SK-N-SH (cell line): ENCODE data around the gene ZNF385C. TPM values are rescaled to one million over a fixed set of nuclear protein-coding genes. Genes with fewer than 3 reads are reported as not detected.

Experiments used
- CTCF ChIA-PET: fragments of 300-600, 350-600 bp; formaldehyde crosslinking; extraction: SDS; loops from one replicate; lab custom pipeline; 2021; lab: Yijun Ruan, JAX
- POLR2A ChIA-PET: fragments of 350-600 bp; sonication (Branson Sonifier 250); formaldehyde crosslinking; extraction: SDS; loops from one replicate; lab custom pipeline; 2020; ENCODE audit warnings: antibody characterized with exemption, inconsistent platforms; lab: Yijun Ruan, JAX
- DNase-seq: peaks from one replicate; pipeline ENCODE4 v3.0.0; 2012
- H2AFZ ChIP-seq: fragments of 200-600 bp; sonication (generic); 2 replicates; pipeline ENCODE4 v1.8.1; 2016; ENCODE audit warnings: antibody characterized with exemption, mild to moderate bottlenecking, low read depth
- H3F3A ChIP-seq: fragments of 200-600 bp; sonication (generic); replicated peaks from 2 replicates; pipeline ENCODE3; 2016; ENCODE audit warnings: antibody characterized with exemption, mild to moderate bottlenecking; ENCODE audit not compliant: insufficient read depth
- H3K27ac ChIP-seq, 2 experiments: fragments of 200-500 bp in 1 of 2; fragments of 200-600 bp in 1 of 2; sonication (Bioruptor generic) in 1 of 2; sonication (generic), shearing (Covaris generic) in 1 of 2; 2 replicates each; pipeline versions ENCODE4 v1.5.1 to v1.6.1; 2014 to 2016; ENCODE audit warnings: low read depth in 2 of 2, inconsistent platforms in 1 of 2, low read length in 1 of 2, mild to moderate bottlenecking in 1 of 2, mixed read lengths in 1 of 2
- H3K27me3 ChIP-seq: fragments of 200-600 bp; sonication (generic), shearing (Covaris generic); 2 replicates; pipeline ENCODE4 v1.6.1; 2016; ENCODE audit warnings: mixed run types; ENCODE audit not compliant: insufficient read depth
- H3K36me3 ChIP-seq, 2 experiments: fragments of 200-500 bp in 1 of 2; fragments of 200-600 bp in 1 of 2; sonication (Bioruptor generic) in 1 of 2; sonication (generic) in 1 of 2; replicated peaks in 1 of 2; 2 replicates each; pipeline versions ENCODE3 to v1.5.1; 2014 to 2016; ENCODE audit warnings: low read length in 1 of 2, mild to moderate bottlenecking in 1 of 2; ENCODE audit not compliant: insufficient read depth in 2 of 2, control insufficient read depth in 1 of 2
- H3K4me1 ChIP-seq, 2 experiments: fragments of 200-500 bp in 1 of 2; fragments of 200-600 bp in 1 of 2; sonication (Bioruptor generic) in 1 of 2; sonication (generic), shearing (Covaris generic) in 1 of 2; 2 replicates each; pipeline versions ENCODE4 v1.5.1 to v1.6.1; 2014 to 2016; ENCODE audit warnings: low read depth in 1 of 2, low read length in 1 of 2, mixed run types in 1 of 2; ENCODE audit not compliant: insufficient read depth in 2 of 2, control insufficient read depth in 1 of 2
- H3K4me2 ChIP-seq: fragments of 200-600 bp; sonication (generic), shearing (Covaris generic); 2 replicates; pipeline ENCODE4 v1.6.1; 2017; ENCODE audit warnings: mixed run types
- H3K4me3 ChIP-seq, 2 experiments: fragments of 200-500 bp in 1 of 2; fragments of 200-600 bp in 1 of 2; sonication (Bioruptor generic) in 1 of 2; sonication (generic), shearing (Covaris generic) in 1 of 2; 2 replicates each; pipeline versions ENCODE4 v1.5.1 to v1.8.1; 2014 to 2016; ENCODE audit warnings: low read depth in 2 of 2, inconsistent platforms in 1 of 2, low read length in 1 of 2, mild to moderate bottlenecking in 1 of 2, mixed read lengths in 1 of 2, moderate library complexity in 1 of 2
- H3K79me2 ChIP-seq: fragments of 200-600 bp; sonication (generic); 2 replicates; pipeline ENCODE4 v1.8.1; 2017; ENCODE audit warnings: mild to moderate bottlenecking; ENCODE audit not compliant: insufficient read depth
- H3K9ac ChIP-seq: fragments of 200-600 bp; sonication (generic); 2 replicates; pipeline ENCODE4 v1.6.1; 2017; ENCODE audit warnings: mixed run types
- H3K9me2 ChIP-seq: fragments of 200-600 bp; sonication (generic); 2 replicates; pipeline ENCODE4 v1.6.1; 2017; ENCODE audit warnings: mixed run types
- H3K9me3 ChIP-seq: fragments of 200-600 bp; sonication (generic); 2 replicates; pipeline ENCODE4 v1.6.1; 2017; ENCODE audit warnings: mixed run types, mild to moderate bottlenecking, moderate library complexity
- H4K20me1 ChIP-seq: fragments of 200-600 bp; sonication (generic); 2 replicates; pipeline ENCODE4 v1.6.1; 2017; ENCODE audit warnings: mild to moderate bottlenecking, mixed run types; ENCODE audit not compliant: insufficient read depth
- EP300 ChIP-seq, 2 experiments: IDR thresholded peaks; 2 replicates each; pipeline versions ENCODE4 v1.4.0 to v1.6.1; 2012; ENCODE audit warnings: borderline replicate concordance in 1 of 2, low read depth in 1 of 2, low read length in 1 of 2
- FOSL2 ChIP-seq: IDR thresholded peaks from 2 replicates; pipeline ENCODE4 v1.4.0; 2012; ENCODE audit warnings: low read depth, mild to moderate bottlenecking, moderate library complexity, borderline replicate concordance
- FOXJ3 ChIP-seq: sonication (generic); formaldehyde crosslinking; IDR thresholded peaks from 2 replicates; pipeline ENCODE4 v1.5.1; 2020; ENCODE audit warnings: mild to moderate bottlenecking, missing genetic modification reagents
- GATA2 ChIP-seq: sonication (generic); formaldehyde crosslinking; IDR thresholded peaks from 2 replicates; pipeline ENCODE4 v1.5.0; 2020; ENCODE audit warnings: mild to moderate bottlenecking, missing genetic modification reagents
- JUND ChIP-seq: IDR thresholded peaks from 2 replicates; pipeline ENCODE4 v1.4.0; 2012
- NFIC ChIP-seq: IDR thresholded peaks from 2 replicates; pipeline ENCODE4 v1.4.0; 2012; ENCODE audit warnings: borderline replicate concordance
- RAD21 ChIP-seq: IDR thresholded peaks from 2 replicates; pipeline ENCODE4 v1.6.1; 2012; ENCODE audit warnings: mild to moderate bottlenecking, low read length
- RCOR1 ChIP-seq: fragments of 150-350 bp; IDR thresholded peaks from 2 replicates; pipeline ENCODE4 v1.6.1; 2017; ENCODE audit warnings: antibody characterized with exemption, low read length
- RFX5 ChIP-seq: IDR thresholded peaks from 2 replicates; pipeline ENCODE4 v1.6.1; 2012; ENCODE audit warnings: mild to moderate bottlenecking, improper control_type of control experiment, low read length
- SMC3 ChIP-seq: IDR thresholded peaks from 2 replicates; pipeline ENCODE4 v1.6.1; 2012; ENCODE audit warnings: low read depth, low read length, improper control_type of control experiment
- TCF12 ChIP-seq: IDR thresholded peaks from 2 replicates; pipeline ENCODE4 v1.4.0; 2012
- TEAD4 ChIP-seq: IDR thresholded peaks from 2 replicates; pipeline ENCODE4 v1.4.0; 2012; ENCODE audit warnings: mild to moderate bottlenecking, borderline replicate concordance; ENCODE audit not compliant: insufficient read depth
- WGBS: methylation state at CpG from one replicate; pipeline ENCODE4 v1.1.6; 2017; ENCODE audit warnings: low lambda C conversion rate; 5-methylcytosine and 5-hydroxymethylcytosine counted together
- polyA plus RNA-seq, 3 experiments: library from polyadenylated mRNA; depleted of rRNA; stranded (reverse); fragments of >200 nt; gene quantifications; 2 replicates each; pipeline ENCODE4 v1.2.3, GENCODE V29; 2012
- TF ChIP-seq, protein P1 (sequence below): IDR thresholded peaks from 2 replicates; pipeline ENCODE4 v1.4.0; 2012; ENCODE audit warnings: low read depth, borderline replicate concordance
- TF ChIP-seq, protein P2 (sequence below): IDR thresholded peaks from 2 replicates; pipeline ENCODE4 v1.4.0; 2012; ENCODE audit warnings: low read depth, borderline replicate concordance

Gene ZNF385C
- polyA plus RNA-seq, 1 of the 3 experiments (the other 2 are of a cell fraction), result 0.05 TPM

DNA sequence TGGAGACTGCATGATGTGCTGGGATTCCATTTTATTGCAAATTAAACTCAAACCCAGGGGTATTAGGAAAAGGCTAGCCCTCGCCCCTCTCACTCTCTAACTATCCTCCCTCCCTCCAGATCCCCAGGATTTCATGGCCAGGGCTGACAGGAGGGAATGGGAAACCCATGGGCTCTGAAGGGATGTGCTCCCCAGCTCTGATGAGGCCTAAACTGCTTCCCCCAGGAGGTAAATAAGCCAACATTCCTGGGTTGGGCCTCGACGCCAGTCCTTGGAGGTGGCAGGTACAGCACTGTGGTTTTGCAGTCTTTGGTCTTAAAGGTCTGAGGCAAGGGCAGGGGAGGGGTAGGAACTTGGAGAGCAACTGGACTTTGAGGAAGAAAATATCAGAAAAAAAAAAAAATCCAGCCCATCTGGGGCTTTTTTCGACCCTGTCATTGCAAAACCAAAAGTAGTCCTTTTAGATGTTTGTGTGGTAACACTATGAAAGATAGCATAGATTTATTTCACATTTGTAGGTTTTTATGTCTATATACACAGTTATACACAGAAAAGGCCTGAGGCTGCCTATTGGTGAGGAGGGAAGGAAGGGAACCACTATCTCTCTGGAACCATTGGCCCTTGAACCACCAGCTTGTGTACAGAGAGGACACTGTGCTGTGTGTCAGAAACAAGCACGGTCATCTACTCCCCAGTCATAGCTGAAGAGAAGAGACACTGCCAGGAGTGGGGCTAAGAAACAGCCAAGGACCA lies 59.9 kb downstream of the ZNF385C start:
- no peaks in the 10 kb centered on the region for H3F3A ChIP-seq
- POLR2A ChIA-PET, result no interaction called here
- no peaks in the 10 kb centered on the region for H3K4me1 ChIP-seq
- H3K27ac ChIP-seq, result no peak overlapping the region
- H3K9me3 ChIP-seq, result no peaks in the 10 kb centered on the region
- TF ChIP-seq SMC3, result no peak
- TF ChIP-seq RFX5, result no peak
- TF ChIP-seq FOXJ3 (CRISPR knock-in tag), result no peak
- TF ChIP-seq RCOR1, result no peak
- TF ChIP-seq NFIC, result no peak
- TF ChIP-seq, protein P1, sequence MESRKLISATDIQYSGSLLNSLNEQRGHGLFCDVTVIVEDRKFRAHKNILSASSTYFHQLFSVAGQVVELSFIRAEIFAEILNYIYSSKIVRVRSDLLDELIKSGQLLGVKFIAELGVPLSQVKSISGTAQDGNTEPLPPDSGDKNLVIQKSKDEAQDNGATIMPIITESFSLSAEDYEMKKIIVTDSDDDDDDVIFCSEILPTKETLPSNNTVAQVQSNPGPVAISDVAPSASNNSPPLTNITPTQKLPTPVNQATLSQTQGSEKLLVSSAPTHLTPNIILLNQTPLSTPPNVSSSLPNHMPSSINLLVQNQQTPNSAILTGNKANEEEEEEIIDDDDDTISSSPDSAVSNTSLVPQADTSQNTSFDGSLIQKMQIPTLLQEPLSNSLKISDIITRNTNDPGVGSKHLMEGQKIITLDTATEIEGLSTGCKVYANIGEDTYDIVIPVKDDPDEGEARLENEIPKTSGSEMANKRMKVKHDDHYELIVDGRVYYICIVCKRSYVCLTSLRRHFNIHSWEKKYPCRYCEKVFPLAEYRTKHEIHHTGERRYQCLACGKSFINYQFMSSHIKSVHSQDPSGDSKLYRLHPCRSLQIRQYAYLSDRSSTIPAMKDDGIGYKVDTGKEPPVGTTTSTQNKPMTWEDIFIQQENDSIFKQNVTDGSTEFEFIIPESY, result no peak
- no peak for TF ChIP-seq FOSL2
- TF ChIP-seq JUND, result no peak
- TF ChIP-seq EP300 (IDR thresholded peaks at IDR 0.05; ENCODE audit: borderline replicate concordance in 1 of 2, low read depth in 1 of 2, low read length in 1 of 2), result no peak
- TF ChIP-seq GATA2 (CRISPR knock-in tag), result no peak
- no peaks in the 10 kb centered on the region for H3K79me2 ChIP-seq
- H3K4me3 ChIP-seq, result no peak overlapping the region
- H3K9me2 ChIP-seq, result no peaks in the 10 kb centered on the region
- no peak for DNase-seq
- 68% methylated on average over 5 of the region's 5 CpGs for WGBS
- no peak overlapping the region for H2AFZ ChIP-seq
- no peaks in the 10 kb centered on the region for H3K27me3 ChIP-seq
- no peaks in the 10 kb centered on the region for H3K36me3 ChIP-seq
- CTCF ChIA-PET, result interaction anchor here (1.0 to 5.8 kb wide), 6 partner anchors 13 to 80 kb away, joined by 3 to 34 read pairs (median 6); partner anchors contain the start of genes DNAJC7 and NKIRAS2
- H3K9ac ChIP-seq, result no peak overlapping the region
- no peaks in the 10 kb centered on the region for H4K20me1 ChIP-seq
- no peak overlapping the region for H3K4me2 ChIP-seq

DNA sequence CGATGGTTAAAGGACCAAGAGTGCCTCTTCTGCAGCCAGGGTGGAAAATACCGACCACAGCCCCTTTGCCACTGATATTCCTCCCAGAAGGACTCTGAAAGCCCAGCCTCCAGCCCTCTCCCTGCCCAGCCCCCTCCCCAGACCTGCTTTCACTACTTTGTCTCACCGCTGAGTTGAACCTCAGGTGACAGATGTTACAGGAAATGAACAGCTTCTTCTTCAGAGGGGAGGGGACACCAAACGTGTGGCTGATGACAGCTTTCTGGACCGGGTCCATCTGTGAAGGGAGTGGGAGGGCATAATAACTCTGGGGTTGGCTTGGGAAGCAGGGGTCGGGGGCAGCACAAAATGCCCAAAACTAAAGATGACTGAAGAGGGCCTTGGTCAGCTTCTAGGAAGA lies 64.2 kb downstream of the ZNF385C start:
- H3K9me3 ChIP-seq, result no peaks in the 10 kb centered on the region
- no peak for DNase-seq
- H4K20me1 ChIP-seq, result no peaks in the 10 kb centered on the region
- no peaks in the 10 kb centered on the region for H3K9me2 ChIP-seq
- H3K27ac ChIP-seq, result no peak overlapping the region
- H3K4me2 ChIP-seq, result no peak overlapping the region
- H3K4me1 ChIP-seq, result no peaks in the 10 kb centered on the region
- no peak for TF ChIP-seq TCF12
- TF ChIP-seq GATA2 (CRISPR knock-in tag), result no peak
- TF ChIP-seq RCOR1, result no peak
- TF ChIP-seq, protein P2, sequence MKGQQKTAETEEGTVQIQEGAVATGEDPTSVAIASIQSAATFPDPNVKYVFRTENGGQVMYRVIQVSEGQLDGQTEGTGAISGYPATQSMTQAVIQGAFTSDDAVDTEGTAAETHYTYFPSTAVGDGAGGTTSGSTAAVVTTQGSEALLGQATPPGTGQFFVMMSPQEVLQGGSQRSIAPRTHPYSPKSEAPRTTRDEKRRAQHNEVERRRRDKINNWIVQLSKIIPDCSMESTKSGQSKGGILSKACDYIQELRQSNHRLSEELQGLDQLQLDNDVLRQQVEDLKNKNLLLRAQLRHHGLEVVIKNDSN, result no peak
- TF ChIP-seq TEAD4, result no peak
- no peak for TF ChIP-seq RAD21
- TF ChIP-seq, all 33 proteins: peak for 0
- H3K9ac ChIP-seq, result no peak overlapping the region
- 50% methylated on average over 6 of the region's 6 CpGs for WGBS
- no peaks in the 10 kb centered on the region for H3K36me3 ChIP-seq
- H3K4me3 ChIP-seq, result no peak overlapping the region
- ChIA-PET POLR2A (no interaction called here), CTCF (interaction anchor here (1.0 to 1.7 kb wide), 7 partner anchors 9 to 71 kb away, joined by 4 to 9 read pairs (median 6); partner anchors contain the start of genes DNAJC7 and NKIRAS2)
- no peaks in the 10 kb centered on the region for H3K27me3 ChIP-seq
- H2AFZ ChIP-seq, result no peak overlapping the region
- no peaks in the 10 kb centered on the region for H3K79me2 ChIP-seq
- no peaks in the 10 kb centered on the region for H3F3A ChIP-seq
